DND-41 (cell line): Measurements from ENCODE around the gene ZNF574.

Experiments
- EZH2 ChIP-seq: IDR thresholded peaks from 3 replicates; pipeline ENCODE4 v1.6.1; 2012; ENCODE audit warnings: borderline replicate concordance, low read depth, mild to moderate bottlenecking, moderate library complexity, low read length, inconsistent platforms; ENCODE audit not compliant: severe bottlenecking
- TF ChIP-seq, protein P1 (sequence below): IDR thresholded peaks from 2 replicates; pipeline ENCODE4 v1.5.1; 2012; ENCODE audit warnings: borderline replicate concordance, low read length, moderate library complexity, mild to moderate bottlenecking; ENCODE audit not compliant: poor library complexity, severe bottlenecking; ENCODE audit errors: extremely low read depth

GRCh38 chr19:42078058-42078457, 2.1 kb downstream of the ZNF574 start:
- TF ChIP-seq, protein P1, sequence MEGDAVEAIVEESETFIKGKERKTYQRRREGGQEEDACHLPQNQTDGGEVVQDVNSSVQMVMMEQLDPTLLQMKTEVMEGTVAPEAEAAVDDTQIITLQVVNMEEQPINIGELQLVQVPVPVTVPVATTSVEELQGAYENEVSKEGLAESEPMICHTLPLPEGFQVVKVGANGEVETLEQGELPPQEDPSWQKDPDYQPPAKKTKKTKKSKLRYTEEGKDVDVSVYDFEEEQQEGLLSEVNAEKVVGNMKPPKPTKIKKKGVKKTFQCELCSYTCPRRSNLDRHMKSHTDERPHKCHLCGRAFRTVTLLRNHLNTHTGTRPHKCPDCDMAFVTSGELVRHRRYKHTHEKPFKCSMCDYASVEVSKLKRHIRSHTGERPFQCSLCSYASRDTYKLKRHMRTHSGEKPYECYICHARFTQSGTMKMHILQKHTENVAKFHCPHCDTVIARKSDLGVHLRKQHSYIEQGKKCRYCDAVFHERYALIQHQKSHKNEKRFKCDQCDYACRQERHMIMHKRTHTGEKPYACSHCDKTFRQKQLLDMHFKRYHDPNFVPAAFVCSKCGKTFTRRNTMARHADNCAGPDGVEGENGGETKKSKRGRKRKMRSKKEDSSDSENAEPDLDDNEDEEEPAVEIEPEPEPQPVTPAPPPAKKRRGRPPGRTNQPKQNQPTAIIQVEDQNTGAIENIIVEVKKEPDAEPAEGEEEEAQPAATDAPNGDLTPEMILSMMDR = no peak
- no peak for TF ChIP-seq EZH2
